Measurements from ENCODE around the gene LBP.
A peak's percentile ranks its signal among the peaks of the same experiment; 100 is the strongest.

LBP gene

GRCh38 chr20:38344107-38344701, 2.1 kb upstream of the LBP start:
- no peaks in the 10 kb centered on the region for H3K36me3 ChIP-seq (ENCODE audit: control insufficient read depth in 1 of 2, insufficient read depth in 2 of 2, low read length in 2 of 2)
- H3K4me1 ChIP-seq (ENCODE audit: control insufficient read depth in 1 of 2, insufficient read depth in 2 of 2, low read length in 2 of 2), result peaks cover 16 to 21% of the 10 kb centered on the region in 2 donors
- H3K27ac ChIP-seq (ENCODE audit: low read depth, low read length), result no peak overlapping the region
- peak overlapping the region in 1 of 2 donors; percentile 53 for H3K4me3 ChIP-seq (ENCODE audit: low read depth in 1 of 2, low read length in 2 of 2)
- H3K27me3 ChIP-seq (ENCODE audit: control insufficient read depth in 1 of 2, insufficient read depth in 2 of 2, low read length in 2 of 2), result no peaks in the 10 kb centered on the region
- no peaks in the 10 kb centered on the region for H3K9me3 ChIP-seq (ENCODE audit: control insufficient read depth in 1 of 2, low read length in 2 of 2)
- H3K9ac ChIP-seq (ENCODE audit: low read depth in 1 of 2, low read length in 2 of 2), result no peak overlapping the region

- Histone ChIP-seq H3K9me3 (ENCODE audit: control insufficient read depth in 1 of 2, low read length in 2 of 2) (no peaks in the 10 kb centered on the region), H3K4me3 (ENCODE audit: low read depth in 1 of 2, low read length in 2 of 2) (no peak overlapping the region), H3K4me1 (ENCODE audit: control insufficient read depth in 1 of 2, insufficient read depth in 2 of 2, low read length in 2 of 2) (peaks cover 19 to 21% of the 10 kb centered on the region in 2 donors), H3K36me3 (ENCODE audit: control insufficient read depth in 1 of 2, insufficient read depth in 2 of 2, low read length in 2 of 2) (no peaks in the 10 kb centered on the region), H3K9ac (ENCODE audit: low read depth in 1 of 2, low read length in 2 of 2) (no peak overlapping the region), H3K27me3 (ENCODE audit: control insufficient read depth in 1 of 2, insufficient read depth in 2 of 2, low read length in 2 of 2) (peaks cover 0 to 4% of the 10 kb centered on the region in 2 donors), H3K27ac (ENCODE audit: low read depth, low read length) (no peak overlapping the region)
Observed at GRCh38 chr20:38345643-38346042, 639 bp upstream of the LBP start.

- Histone ChIP-seq H3K9me3 (ENCODE audit: control insufficient read depth in 1 of 2, low read length in 2 of 2) (no peaks in the 10 kb centered on the region), H3K4me3 (ENCODE audit: low read depth in 1 of 2, low read length in 2 of 2) (no peak overlapping the region), H3K9ac (ENCODE audit: low read depth in 1 of 2, low read length in 2 of 2) (no peak overlapping the region), H3K27me3 (ENCODE audit: control insufficient read depth in 1 of 2, insufficient read depth in 2 of 2, low read length in 2 of 2) (peaks cover 0 to 4% of the 10 kb centered on the region in 2 donors), H3K4me1 (ENCODE audit: control insufficient read depth in 1 of 2, insufficient read depth in 2 of 2, low read length in 2 of 2) (peaks cover 20 to 21% of the 10 kb centered on the region in 2 donors), H3K36me3 (ENCODE audit: control insufficient read depth in 1 of 2, insufficient read depth in 2 of 2, low read length in 2 of 2) (no peaks in the 10 kb centered on the region), H3K27ac (ENCODE audit: low read depth, low read length) (no peak overlapping the region)
Observed at GRCh38 chr20:38346741-38347140, 459 bp downstream of the LBP start.

GRCh38 chr20:38349856-38350255, 3.6 kb downstream of the LBP start:
- Histone ChIP-seq H3K9ac (ENCODE audit: low read depth in 1 of 2, low read length in 2 of 2) (no peak overlapping the region), H3K9me3 (ENCODE audit: control insufficient read depth in 1 of 2, low read length in 2 of 2) (no peaks in the 10 kb centered on the region), H3K4me3 (ENCODE audit: low read depth in 1 of 2, low read length in 2 of 2) (no peak overlapping the region), H3K36me3 (ENCODE audit: control insufficient read depth in 1 of 2, insufficient read depth in 2 of 2, low read length in 2 of 2) (no peaks in the 10 kb centered on the region), H3K27ac (ENCODE audit: low read depth, low read length) (no peak overlapping the region), H3K27me3 (ENCODE audit: control insufficient read depth in 1 of 2, insufficient read depth in 2 of 2, low read length in 2 of 2) (peaks cover 0 to 4% of the 10 kb centered on the region in 2 donors), H3K4me1 (ENCODE audit: control insufficient read depth in 1 of 2, insufficient read depth in 2 of 2, low read length in 2 of 2) (peaks cover 0 to 5% of the 10 kb centered on the region in 2 donors)

GRCh38 chr20:38350879-38351775, 4.8 kb downstream of the LBP start:
- peaks cover 0 to 5% of the 10 kb centered on the region in 2 donors for H3K4me1 ChIP-seq (ENCODE audit: control insufficient read depth in 1 of 2, insufficient read depth in 2 of 2, low read length in 2 of 2)
- H3K27ac ChIP-seq (ENCODE audit: low read depth, low read length), result no peak overlapping the region
- no peak overlapping the region for H3K9ac ChIP-seq (ENCODE audit: low read depth in 1 of 2, low read length in 2 of 2)
- H3K36me3 ChIP-seq (ENCODE audit: control insufficient read depth in 1 of 2, insufficient read depth in 2 of 2, low read length in 2 of 2), result no peaks in the 10 kb centered on the region
- no peaks in the 10 kb centered on the region for H3K9me3 ChIP-seq (ENCODE audit: control insufficient read depth in 1 of 2, low read length in 2 of 2)
- peaks cover 0 to 4% of the 10 kb centered on the region in 2 donors for H3K27me3 ChIP-seq (ENCODE audit: control insufficient read depth in 1 of 2, insufficient read depth in 2 of 2, low read length in 2 of 2)
- H3K4me3 ChIP-seq (ENCODE audit: low read depth in 1 of 2, low read length in 2 of 2), result no peak overlapping the region

- Histone ChIP-seq H3K9me3 (ENCODE audit: control insufficient read depth in 1 of 2, low read length in 2 of 2) (no peaks in the 10 kb centered on the region), H3K27me3 (ENCODE audit: control insufficient read depth in 1 of 2, insufficient read depth in 2 of 2, low read length in 2 of 2) (peaks cover 0 to 4% of the 10 kb centered on the region in 2 donors), H3K27ac (ENCODE audit: low read depth, low read length) (no peak overlapping the region), H3K4me3 (ENCODE audit: low read depth in 1 of 2, low read length in 2 of 2) (no peak overlapping the region), H3K9ac (ENCODE audit: low read depth in 1 of 2, low read length in 2 of 2) (no peak overlapping the region), H3K4me1 (ENCODE audit: control insufficient read depth in 1 of 2, insufficient read depth in 2 of 2, low read length in 2 of 2) (peaks cover 0 to 5% of the 10 kb centered on the region in 2 donors), H3K36me3 (ENCODE audit: control insufficient read depth in 1 of 2, insufficient read depth in 2 of 2, low read length in 2 of 2) (no peaks in the 10 kb centered on the region)
Observed at GRCh38 chr20:38353316-38353715, 7.0 kb downstream of the LBP start.

- Histone ChIP-seq H3K9ac (ENCODE audit: low read depth in 1 of 2, low read length in 2 of 2) (no peak overlapping the region), H3K9me3 (ENCODE audit: control insufficient read depth in 1 of 2, low read length in 2 of 2) (no peaks in the 10 kb centered on the region), H3K4me3 (ENCODE audit: low read depth in 1 of 2, low read length in 2 of 2) (no peak overlapping the region), H3K27ac (ENCODE audit: low read depth, low read length) (no peak overlapping the region), H3K27me3 (ENCODE audit: control insufficient read depth in 1 of 2, insufficient read depth in 2 of 2, low read length in 2 of 2) (peaks cover 0 to 4% of the 10 kb centered on the region in 2 donors), H3K36me3 (ENCODE audit: control insufficient read depth in 1 of 2, insufficient read depth in 2 of 2, low read length in 2 of 2) (no peaks in the 10 kb centered on the region), H3K4me1 (ENCODE audit: control insufficient read depth in 1 of 2, insufficient read depth in 2 of 2, low read length in 2 of 2) (peaks cover 0 to 5% of the 10 kb centered on the region in 2 donors)
Observed at GRCh38 chr20:38354227-38354626, 7.9 kb downstream of the LBP start.

GRCh38 chr20:38355161-38356012, 9.1 kb downstream of the LBP start:
- no peaks in the 10 kb centered on the region for H3K9me3 ChIP-seq (ENCODE audit: control insufficient read depth in 1 of 2, low read length in 2 of 2)
- no peaks in the 10 kb centered on the region for H3K36me3 ChIP-seq (ENCODE audit: control insufficient read depth in 1 of 2, insufficient read depth in 2 of 2, low read length in 2 of 2)
- H3K9ac ChIP-seq (ENCODE audit: low read depth in 1 of 2, low read length in 2 of 2), result no peak overlapping the region
- H3K4me1 ChIP-seq (ENCODE audit: control insufficient read depth in 1 of 2, insufficient read depth in 2 of 2, low read length in 2 of 2), result peaks cover 0 to 4% of the 10 kb centered on the region in 2 donors
- H3K4me3 ChIP-seq (ENCODE audit: low read depth in 1 of 2, low read length in 2 of 2), result no peak overlapping the region
- H3K27ac ChIP-seq (ENCODE audit: low read depth, low read length), result no peak overlapping the region
- no peaks in the 10 kb centered on the region for H3K27me3 ChIP-seq (ENCODE audit: control insufficient read depth in 1 of 2, insufficient read depth in 2 of 2, low read length in 2 of 2)

- Histone ChIP-seq H3K9ac (ENCODE audit: low read depth in 1 of 2, low read length in 2 of 2) (no peak overlapping the region), H3K9me3 (ENCODE audit: control insufficient read depth in 1 of 2, low read length in 2 of 2) (no peaks in the 10 kb centered on the region), H3K4me1 (ENCODE audit: control insufficient read depth in 1 of 2, insufficient read depth in 2 of 2, low read length in 2 of 2) (no peaks in the 10 kb centered on the region), H3K27ac (ENCODE audit: low read depth, low read length) (no peak overlapping the region), H3K4me3 (ENCODE audit: low read depth in 1 of 2, low read length in 2 of 2) (no peak overlapping the region), H3K27me3 (ENCODE audit: control insufficient read depth in 1 of 2, insufficient read depth in 2 of 2, low read length in 2 of 2) (no peaks in the 10 kb centered on the region), H3K36me3 (ENCODE audit: control insufficient read depth in 1 of 2, insufficient read depth in 2 of 2, low read length in 2 of 2) (no peaks in the 10 kb centered on the region)
Observed at GRCh38 chr20:38357653-38358207, 11.4 kb downstream of the LBP start.
